Measurements from ENCODE around the gene TMEM176A.

Gene TMEM176A

DNA sequence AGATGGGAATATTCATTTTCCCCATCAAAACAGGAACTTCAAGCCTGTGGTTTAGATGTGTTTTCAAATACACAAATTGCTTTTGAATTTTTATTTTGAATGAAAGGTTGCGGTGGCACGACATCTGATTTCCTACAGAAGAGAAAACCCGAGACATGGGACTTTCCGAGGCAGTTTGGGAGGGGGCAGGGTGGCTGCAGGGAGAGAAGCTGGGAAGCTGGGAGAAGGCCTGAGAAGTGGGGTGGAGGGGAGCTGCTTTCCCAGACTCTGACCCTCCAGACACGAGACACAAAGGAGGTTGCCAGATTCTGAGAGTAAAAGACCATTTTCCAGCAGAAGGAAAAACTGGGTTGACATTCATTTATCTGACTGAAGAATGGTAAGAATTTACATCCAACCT is 19.6 kb downstream of the TMEM176A start:
- no peak for DNase-seq

DNA sequence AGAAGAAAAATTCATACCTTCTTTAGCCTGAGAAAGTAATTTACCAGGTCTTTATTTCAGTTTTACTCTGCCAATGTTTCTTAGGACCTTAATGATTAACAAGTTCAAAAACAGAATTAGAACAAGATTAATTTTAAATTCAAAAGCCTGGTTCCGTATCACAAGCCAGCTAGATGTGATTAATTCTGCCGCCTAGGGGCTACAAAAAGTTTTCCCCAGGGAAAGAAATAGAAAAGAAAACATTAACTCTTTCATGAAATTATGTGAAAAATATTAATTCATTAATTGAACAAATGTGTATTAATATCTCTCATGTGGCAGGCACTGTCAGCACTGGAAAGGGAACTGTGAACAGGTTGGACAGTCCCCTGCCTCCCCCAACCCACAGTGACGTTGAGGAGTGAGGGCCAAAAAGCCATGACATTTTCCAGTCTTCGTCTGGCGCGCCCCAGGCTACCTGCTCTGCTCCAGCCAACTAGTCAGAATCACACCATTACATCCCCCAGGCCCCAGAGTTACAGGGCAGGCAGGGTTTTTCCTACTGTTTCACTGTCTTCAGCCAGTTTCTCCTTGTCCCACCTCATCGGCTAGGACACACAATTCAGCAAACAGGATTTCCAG is 20.1 kb downstream of the TMEM176A start:
- DNase-seq = no peak

DNA sequence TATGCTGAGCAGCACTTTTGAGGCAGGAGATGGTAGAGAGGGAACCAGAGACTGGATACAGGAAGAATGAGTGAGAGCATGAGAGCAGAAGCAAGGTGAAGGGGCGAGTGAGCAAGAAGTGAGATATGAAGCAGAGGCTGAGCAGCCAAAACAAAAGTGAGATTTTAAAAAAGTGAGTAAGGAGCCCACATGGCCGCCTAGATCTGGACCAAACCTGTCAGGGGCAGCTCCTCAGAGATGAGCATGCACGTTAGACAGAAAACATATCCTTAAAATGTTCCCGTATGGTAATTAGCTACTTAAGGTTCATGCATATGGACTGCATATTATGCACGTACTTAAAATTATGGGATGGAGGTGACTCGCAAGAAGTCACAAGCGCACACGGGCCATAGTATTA is 22.5 kb downstream of the TMEM176A start:
- no peak for DNase-seq

DNA sequence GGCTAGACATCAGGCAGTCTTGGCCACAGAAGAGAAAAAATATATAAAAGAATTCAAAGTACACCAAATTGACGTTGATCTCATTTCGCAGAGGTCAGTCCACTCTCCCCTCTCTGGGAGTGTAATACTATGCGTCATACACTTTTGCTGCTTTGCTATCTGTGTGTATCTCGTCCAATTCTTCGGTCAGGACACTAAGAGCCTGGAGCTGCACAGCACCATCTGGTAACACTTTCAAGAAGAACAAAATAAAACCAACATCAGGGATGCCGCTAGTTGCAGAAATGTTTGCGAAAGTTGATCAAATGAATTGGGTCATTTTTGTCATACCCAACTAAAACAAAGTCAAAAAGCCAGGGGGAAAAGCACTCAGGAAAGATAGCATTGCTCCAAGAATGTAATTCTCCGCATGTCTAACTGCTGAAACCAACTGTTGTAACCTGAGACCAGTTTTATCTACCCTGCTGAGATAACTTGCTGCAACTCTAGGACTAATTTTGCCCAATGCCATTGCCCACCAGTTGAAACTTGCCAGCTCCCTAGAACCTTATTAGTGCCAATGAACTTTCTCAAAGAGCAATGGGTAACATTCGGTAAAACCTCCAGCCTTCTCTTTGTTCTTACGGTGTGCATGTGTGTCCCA is 23.0 kb downstream of the TMEM176A start:
- no peak for DNase-seq

DNA sequence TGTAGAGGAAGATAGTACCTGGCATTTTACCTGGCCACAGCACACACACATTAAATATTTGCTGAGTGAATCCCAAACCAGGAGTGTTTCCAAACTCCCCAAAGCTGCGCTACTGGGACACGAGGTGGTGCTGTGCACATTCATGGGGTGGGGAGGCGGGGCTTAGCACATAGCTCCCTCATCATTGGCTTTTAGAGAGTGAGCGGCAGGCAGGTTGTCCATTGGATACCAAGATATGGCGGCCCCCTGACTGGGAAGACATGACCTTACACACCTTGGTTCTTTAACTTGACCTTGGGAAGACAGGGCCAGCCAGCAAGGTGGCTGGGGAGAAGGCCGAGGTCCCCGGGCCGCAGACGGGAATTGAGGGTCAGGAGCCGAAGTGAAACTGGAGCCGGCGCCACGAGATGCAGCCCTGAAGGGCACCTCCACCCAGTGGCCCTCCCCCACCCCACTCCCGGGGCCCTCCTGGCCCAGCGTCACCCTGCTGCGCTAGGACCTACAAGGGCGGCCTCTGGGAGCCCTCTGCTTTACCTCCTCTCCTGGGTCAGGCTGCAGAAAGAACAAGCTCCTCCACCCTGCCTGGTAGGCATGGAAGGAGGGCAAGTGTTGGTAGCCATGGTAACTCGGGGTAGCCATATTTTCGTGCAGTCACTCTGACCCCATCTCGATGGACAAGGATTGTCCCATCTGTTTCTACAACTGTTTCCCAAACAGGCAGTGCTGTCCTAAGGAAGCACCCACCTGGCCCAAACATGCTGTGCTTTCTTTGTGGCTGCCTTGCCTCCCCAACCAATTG is 24.0 kb downstream of the TMEM176A start:
- DNase-seq = no peak

DNA sequence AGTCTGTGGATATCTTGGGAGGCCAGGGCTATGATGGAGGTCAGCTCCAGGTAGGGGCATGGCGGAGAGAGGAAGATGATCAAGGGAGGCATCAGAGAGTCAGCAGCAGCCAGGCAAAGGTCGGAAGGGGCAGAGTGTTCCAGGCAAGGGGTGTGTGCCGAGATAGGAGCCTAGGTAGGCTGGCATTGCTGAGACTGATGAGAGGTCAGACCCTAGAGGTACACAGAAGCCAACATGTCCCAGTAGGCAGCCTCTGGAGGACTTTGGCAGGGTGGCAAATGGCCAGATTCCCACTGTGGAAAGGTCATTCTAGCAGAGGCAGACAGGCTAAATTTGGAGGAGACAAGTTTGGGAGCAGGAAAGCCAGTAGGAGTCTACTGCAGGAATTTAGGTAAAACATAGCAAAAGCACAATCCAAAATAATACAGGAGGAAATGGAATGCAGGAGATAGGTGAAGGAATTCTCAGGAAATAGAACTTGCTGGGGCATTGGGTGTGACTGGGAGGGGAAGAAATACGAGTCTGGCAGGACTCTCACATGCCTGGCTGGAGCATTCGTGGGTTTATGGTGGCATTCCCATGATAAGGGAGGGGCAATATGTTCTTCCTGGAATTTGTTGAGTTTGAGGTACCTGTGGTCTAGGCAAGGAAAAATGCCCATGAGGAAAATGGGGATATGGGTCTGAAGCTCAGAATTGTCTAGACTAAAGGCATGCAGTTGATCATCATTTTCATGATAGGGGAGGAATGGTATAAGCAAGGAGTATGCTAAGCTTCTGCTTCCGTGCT is 25.7 kb downstream of the TMEM176A start:
- DNase-seq = no peak

DNA sequence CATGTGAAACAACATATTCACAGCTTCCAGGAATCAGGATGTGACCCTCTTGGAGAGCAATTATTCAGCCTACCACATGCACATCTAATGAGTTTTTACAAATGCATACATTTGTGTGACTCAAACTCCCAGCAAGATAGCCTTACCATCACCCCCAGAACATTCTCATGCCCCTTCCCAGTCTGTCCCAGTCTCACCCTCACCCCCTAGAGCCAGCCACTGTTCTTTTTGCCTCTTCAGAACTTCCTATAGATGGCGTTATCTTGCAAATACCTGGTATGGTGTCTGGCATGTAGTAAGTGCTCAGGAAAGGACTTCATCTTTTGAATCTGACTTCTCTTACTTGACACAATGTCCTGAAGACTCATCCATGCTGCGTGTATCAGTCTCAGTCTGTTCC is 27.8 kb downstream of the TMEM176A start:
- no peak for DNase-seq

DNA sequence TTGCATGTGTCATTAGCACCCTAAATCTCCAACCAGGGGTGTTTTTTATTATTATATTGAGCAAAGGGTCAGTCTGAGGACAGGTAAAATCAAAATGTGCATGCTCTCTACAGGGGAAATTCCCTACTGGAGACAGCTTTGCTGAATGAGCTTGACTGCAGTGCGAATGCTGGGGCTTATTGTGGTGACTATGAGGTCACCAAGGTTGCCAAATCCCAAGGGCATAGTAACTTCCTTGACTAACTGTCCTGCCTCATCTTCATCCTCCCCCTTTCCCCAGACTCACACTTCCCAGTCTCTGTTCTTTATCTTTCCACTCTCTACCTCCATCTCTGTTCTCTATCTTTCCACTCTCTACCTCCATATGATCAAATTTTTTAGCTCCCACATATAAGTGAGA is 28.9 kb downstream of the TMEM176A start:
- no peak for DNase-seq

DNA sequence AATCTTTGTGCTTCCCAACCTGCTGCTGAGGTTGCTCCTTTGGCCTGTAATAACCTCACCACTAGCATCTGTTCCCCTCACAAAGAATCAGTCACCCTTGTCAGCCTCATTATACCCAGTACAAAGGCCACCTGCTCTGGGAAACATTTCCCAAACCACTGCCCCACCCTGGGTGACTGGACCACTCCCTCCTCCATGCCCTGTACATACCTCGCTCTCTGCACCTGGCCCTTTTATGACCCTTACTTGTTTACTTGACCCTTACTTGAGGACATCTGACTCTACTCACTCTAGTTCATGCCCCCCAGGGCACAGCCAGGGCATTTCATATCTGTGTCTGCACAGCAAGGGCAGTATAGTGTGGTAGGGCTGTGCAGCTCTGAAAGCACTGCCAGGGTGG is 30.4 kb downstream of the TMEM176A start:
- DNase-seq = no peak

DNA sequence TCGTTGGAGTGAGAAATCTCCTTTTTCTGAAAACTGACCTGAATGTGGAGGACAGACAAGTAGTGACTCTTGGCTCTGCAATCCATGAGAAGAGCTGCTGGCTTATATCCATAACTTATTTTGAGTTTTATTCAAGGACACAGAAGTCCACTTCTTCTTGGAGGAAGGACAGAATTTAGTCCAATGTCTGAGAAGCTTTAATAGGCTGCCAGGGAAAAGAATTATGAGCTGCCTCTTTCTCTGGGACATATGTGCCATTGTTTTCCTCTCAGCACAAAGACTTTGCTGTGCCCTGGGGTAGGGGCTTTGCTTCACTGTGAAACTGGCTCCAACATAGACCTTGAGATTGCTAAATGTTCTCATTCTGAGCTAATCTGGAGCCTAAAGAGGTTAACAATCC is 31.3 kb downstream of the TMEM176A start:
- DNase-seq = no peak

DNA sequence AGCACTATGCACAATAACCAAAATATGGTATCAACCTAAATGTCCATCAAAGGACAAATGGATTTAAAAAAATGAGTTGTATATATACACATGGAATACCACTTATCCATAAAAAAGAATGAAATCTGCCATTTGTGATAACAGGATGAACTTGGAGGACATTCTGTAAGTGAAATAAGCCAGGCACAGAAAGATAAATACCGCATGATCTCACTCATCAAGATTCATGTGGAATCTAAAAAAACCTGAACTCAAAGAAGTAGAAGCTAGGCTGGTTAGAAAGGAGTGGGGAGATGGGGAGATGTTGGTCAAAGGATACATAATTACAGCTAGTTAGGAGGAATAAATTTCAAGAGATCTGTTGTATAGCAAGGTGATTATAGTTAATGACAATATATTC is 34.5 kb downstream of the TMEM176A start:
- DNase-seq = no peak

DNA sequence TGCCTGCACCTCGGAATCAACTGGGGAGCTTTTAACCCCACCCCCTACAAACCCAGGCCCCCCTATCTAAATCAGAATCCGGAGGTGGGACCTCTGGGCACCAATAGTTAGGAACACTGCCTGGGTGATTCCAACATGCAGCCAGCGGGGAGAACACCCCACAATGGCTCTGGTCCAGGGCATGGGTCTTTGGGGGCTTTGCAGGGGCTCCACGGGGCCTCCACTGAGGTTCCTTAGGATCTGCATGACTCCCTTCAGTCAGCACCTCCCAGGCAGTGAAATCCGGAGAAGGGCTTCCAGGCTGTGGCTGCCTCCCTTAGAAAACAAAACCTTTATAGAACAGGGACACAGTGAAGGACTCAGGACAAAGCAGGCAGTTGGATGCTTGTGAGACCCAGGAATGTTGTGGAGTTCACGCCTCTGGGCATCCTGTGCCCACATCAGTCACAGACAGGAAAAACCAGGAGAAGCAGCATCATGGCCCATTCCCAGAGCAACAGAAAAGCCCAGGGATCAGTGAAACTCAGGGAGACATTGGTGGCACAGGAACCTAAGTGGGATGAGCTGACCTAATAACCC is 35.2 kb downstream of the TMEM176A start:
- DNase-seq = no peak

DNA sequence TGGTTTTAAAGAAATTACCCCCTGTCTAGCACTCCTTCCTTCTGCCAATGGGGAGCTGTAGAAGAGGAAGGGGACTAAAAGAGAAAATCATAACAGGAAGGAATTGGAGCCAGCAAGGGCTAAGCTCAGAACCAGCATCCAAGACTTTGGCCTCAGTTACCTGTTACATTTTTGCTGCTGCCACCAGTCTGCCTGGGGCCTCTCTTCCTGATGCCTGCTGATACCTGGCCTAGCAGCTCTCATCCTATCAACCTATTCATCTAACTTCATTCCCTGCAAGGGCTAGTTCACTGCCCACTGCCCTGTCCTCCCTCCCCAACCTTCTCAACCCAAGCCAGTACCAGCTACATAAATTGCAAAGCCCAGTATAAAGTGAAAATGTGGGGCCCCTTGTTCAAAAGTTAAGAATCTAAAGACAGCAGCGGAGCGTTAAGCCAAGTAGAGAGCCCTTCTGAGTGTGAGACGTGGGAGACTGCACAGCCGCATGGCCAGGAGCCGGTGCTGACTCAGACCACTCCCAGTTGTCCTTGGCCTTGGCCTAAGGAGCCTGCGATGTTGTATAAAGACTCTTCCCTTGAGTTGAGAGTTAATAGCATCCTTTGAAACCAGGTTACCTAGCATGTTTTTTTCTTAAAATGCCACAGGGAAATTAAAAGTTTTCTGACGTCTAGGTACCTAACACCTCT is 38.5 kb downstream of the TMEM176A start:
- DNase-seq = no peak

DNA sequence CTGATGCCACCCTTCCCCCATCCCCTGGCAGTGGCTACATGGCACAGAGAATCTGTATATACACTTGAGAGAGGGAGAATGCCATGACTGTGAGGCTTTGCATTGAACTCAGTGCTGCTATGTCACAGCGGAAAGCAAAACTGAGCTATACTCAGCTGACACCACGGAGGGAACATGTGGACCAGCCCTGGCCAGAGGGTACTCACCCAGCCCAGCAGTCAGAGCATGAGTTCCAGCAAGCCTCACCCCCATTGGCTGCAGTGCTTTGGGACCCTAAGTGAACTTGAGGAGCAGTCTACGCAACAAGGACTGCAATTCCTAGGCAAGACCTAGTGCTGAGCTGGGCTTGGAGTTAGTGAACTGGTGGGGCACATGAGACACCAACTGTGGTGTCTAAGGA is 41.4 kb downstream of the TMEM176A start:
- no peak for DNase-seq

DNA sequence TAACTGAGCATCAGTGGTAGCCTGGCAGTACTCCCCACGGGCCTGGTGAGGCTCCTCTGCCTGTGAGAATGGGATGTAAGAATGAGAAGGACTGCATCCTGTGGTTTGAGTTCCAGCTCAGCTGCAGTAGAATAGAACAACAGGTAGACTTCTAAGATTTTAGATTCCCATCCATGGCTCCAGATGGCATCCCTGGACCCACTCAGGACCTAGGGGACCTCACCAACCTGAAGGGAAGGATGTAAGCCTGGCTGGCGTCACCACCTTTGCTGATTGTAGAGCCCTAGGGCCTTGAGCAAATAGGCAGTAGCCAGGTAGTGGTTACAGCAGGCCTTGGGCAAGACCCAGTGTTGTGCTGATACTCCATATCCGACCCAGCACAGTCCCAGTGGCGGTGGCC is 42.1 kb downstream of the TMEM176A start:
- DNase-seq = no peak

DNA sequence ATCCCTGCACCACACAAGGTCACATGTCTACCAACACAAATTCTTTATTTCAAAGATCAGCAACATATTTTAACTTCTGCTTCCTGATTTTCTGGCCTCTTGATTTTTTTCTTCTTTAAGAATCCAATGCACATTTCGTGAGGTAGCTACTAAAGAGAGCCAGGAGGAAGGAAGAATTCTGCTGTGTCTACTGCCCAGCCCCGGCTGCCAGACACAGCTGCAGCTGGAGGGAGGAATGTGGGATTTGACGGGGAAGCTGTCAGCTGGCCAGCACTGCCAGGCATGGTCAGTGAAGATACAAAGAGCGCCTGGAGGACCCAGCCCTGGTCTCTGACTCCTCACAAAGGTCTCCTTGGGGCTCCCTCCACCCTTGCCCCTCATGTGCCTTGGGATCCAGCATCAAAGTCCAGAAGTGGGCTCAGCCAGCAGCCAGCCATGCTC is 44.9 kb downstream of the TMEM176A start:
- DNase-seq = no peak

DNA sequence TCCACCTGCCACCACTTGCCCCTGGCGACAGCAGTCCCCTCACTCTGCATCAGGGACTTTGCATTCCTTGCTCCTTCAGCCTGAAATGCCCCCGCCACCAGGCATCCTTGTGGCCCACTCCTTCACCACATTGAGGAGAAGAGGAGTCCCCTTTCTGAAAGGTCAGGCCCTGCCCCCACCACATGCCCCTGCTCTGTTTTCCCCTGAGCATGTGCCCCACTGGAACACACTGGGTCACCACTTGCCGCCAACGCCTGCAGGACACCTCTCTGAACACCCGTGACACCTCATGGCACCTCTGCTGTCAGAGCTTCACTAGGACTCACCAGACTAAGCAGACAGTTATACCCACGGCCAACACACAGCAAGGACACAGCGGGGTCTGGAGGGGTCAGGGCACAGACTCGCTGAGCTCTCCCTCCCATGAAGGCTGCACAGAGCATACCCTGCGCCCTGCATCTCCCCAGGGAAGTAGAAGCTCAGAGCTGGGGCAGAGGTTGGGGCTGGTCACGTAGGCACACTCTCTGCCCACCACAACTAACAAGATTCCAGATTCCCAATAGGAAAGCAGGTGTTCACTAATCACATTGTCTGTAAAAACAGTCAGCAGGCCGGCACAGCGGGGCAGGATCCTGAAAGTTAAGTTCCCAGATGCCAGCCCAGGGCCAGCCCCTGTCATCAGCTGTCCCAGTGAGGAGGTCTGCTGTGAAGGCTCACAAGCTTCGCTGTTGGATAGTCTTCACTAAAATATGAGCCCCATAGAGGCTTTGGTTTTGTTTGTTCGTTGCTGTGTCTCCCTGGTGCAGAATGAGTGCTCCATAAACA is 45.9 kb downstream of the TMEM176A start:
- DNase-seq = no peak

DNA sequence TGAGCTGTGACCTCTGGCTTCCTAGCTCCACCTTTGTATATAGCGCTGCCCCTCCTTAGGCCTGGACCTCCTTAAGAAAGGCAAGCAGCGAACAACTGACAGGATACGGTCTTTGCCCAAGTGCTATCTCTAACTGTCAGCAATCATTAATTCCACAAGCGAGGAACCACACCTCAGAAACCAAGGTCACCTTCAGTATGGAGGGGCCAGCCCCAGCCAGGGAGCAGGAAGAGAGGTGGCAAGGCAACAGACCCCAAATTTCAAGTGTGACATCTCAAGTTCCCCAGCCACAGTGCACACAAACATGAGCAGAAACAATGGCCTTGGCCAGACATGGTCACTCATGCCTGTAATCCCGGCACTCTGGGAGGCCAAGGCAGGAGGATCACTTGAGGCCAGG is 47.0 kb downstream of the TMEM176A start:
- no peak for DNase-seq

DNA sequence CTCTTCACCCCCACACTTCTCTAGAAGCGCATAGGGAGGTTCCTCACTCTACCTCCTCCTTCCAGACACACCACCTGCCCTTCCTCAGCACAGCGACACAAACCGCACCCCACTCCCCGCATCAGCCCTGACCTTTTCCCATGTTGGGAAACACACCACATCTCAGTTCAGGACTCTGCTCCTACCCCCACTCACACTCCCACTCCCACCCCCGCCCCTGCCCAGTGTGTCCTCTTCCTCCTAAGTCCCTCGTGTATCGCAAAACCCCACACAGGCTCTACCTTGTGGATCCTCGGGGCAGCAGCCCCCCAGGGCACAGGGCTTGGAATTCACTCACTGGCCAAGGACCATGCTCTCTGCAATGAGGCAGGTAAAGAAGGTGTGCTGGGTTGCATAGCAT is 47.5 kb downstream of the TMEM176A start:
- no peak for DNase-seq

DNA sequence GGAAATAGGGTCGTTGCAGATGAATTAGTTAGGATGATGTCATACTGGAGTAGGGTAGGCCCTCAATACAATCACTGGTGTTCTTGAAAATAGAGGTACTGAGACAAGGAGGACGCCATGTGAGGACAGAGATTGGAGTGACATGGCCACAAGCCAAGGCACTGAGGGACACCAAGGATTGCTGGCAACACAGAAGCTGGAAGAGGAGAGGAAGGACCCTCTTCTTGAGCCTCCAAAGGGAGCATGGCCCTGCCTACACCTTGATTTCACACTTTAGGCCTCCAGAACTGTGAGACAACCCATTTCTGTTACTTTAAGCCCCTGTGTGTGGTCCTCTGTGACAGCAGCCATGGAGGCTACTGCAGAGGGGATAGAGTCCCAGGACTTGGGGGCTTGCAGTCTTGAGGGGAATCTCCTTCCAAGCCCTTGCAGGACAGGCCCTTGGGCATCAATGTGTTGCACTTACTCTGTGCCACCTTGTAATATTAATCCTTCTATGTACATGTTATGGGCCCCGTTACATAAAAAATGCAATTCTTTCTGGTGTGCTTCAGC is 48.1 kb downstream of the TMEM176A start:
- no peak for DNase-seq

DNA sequence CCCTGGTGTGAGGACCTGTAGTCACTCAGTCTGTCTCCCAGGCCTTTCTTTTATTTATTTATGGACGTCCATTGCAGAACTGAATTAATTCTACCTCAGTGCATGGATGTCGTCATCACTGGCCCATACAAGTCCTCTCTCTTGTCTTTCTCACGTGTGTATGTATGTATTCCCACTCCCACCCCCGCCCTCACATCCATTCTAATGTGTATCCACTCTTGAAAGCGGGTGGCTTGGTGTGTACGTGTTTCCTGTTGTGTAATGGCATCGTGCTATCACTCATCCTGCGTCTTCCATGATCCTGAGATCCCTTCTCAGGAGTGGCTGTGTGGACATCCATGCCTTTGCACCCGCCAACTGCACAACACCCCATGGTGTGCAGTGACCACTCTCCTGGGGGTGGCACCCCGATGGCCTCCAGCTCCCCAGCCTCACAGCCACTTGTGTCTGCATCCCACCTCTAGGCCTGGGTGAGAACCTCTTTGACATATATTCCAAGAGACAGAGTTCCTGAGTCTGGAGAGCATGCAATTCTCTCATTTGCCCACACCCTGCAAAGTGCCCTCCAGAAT is 48.7 kb downstream of the TMEM176A start:
- DNase-seq = no peak
